ENCODE results near the gene BHLHE23.

BHLHE23 gene

DNA sequence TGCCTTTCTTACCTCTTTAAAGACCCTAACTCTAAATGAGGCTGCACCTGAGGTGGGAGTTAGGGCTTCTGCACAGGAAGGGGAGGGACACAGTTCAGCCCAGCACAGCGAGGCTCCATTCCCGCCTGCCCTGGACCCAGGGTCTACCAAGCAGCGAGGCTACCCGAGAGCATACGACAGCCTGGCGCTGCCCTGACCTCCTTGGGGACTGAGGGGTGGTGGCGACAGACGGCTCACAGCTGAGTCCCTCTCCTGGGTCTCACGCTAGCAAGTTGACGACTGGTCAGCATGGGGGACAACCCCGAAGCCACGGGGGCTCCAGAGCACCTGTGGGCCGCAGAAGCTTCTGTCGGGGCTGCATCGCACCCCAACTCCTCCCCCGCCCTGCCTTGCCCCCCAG, 29.9 kb downstream of the BHLHE23 start:
- no peak overlapping the region for H2AFZ ChIP-seq (ENCODE audit: low read depth)
- no peaks in the 10 kb centered on the region for H3K36me3 ChIP-seq (ENCODE audit: insufficient read depth)
- peak overlapping the region; percentile 36; the same call in 1 of the 2 replicates for H3K4me2 ChIP-seq
- peaks cover 95% of the 10 kb centered on the region for H3K27me3 ChIP-seq (ENCODE audit: insufficient read depth, low read depth)
- no peaks in the 10 kb centered on the region for H3K79me2 ChIP-seq (ENCODE audit: insufficient read depth, low read depth)
- H3K4me3 ChIP-seq (IDR thresholded peaks at IDR 0.05; ENCODE audit: insufficient read depth, low read depth, low read length): no peak overlapping the region
- no peaks in the 10 kb centered on the region for H4K20me1 ChIP-seq (ENCODE audit: insufficient read depth)
- peaks cover 13% of the 10 kb centered on the region for H3K4me1 ChIP-seq (ENCODE audit: low read depth, poor library complexity, severe bottlenecking)
- no peak overlapping the region for H3K27ac ChIP-seq
- TF ChIP-seq, protein P1, sequence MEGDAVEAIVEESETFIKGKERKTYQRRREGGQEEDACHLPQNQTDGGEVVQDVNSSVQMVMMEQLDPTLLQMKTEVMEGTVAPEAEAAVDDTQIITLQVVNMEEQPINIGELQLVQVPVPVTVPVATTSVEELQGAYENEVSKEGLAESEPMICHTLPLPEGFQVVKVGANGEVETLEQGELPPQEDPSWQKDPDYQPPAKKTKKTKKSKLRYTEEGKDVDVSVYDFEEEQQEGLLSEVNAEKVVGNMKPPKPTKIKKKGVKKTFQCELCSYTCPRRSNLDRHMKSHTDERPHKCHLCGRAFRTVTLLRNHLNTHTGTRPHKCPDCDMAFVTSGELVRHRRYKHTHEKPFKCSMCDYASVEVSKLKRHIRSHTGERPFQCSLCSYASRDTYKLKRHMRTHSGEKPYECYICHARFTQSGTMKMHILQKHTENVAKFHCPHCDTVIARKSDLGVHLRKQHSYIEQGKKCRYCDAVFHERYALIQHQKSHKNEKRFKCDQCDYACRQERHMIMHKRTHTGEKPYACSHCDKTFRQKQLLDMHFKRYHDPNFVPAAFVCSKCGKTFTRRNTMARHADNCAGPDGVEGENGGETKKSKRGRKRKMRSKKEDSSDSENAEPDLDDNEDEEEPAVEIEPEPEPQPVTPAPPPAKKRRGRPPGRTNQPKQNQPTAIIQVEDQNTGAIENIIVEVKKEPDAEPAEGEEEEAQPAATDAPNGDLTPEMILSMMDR (conservative IDR thresholded peaks at IDR 0.05; ENCODE audit: low read depth, low read length): no peak
- no peak overlapping the region for H3K9ac ChIP-seq

DNA sequence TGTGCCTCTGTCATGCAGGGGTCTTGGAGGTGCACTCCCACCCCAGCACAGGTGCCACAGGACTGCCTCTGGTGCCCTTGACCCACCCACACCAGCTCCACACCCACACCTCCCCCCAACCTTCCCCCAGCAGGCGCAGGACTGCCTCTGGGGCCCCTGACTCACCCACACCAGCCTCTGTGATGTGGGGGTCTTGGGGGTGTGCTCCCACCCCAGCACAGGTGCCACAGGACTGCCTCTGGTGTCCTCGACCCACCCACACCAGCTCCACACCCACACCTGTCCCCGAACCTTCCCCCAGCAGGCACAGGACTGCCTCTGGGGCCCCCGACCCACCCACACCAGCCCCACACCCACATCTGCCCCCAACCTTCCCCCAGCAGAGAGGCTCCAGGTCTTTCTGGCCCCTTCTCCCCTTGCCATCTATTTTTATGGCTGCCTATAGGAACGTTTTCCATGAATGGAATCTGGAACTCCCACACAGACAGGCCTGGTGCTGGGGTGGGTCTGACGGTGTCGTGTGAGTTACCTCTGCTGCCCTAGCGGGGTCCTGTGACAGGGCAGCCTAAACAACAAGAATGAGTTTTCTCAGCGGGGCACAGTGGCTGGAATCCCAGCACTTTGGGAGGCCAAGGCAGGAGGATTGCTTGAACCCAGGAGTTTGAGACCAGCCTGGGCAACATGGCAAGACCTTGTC, 30.8 kb downstream of the BHLHE23 start:
- Histone ChIP-seq H2AFZ (ENCODE audit: low read depth) (no peak overlapping the region), H3K4me3 (IDR thresholded peaks at IDR 0.05; ENCODE audit: insufficient read depth, low read depth, low read length) (no peak overlapping the region), H3K79me2 (ENCODE audit: insufficient read depth, low read depth) (no peaks in the 10 kb centered on the region), H4K20me1 (ENCODE audit: insufficient read depth) (no peaks in the 10 kb centered on the region), H3K4me1 (ENCODE audit: low read depth, poor library complexity, severe bottlenecking) (peaks cover 13% of the 10 kb centered on the region), H3K4me2 (no peak overlapping the region), H3K27me3 (ENCODE audit: insufficient read depth, low read depth) (peaks cover 97% of the 10 kb centered on the region), H3K9ac (no peak overlapping the region), H3K36me3 (ENCODE audit: insufficient read depth) (no peaks in the 10 kb centered on the region), H3K27ac (no peak overlapping the region)
- TF ChIP-seq, protein P1 (conservative IDR thresholded peaks at IDR 0.05; ENCODE audit: low read depth, low read length): no peak

DNA sequence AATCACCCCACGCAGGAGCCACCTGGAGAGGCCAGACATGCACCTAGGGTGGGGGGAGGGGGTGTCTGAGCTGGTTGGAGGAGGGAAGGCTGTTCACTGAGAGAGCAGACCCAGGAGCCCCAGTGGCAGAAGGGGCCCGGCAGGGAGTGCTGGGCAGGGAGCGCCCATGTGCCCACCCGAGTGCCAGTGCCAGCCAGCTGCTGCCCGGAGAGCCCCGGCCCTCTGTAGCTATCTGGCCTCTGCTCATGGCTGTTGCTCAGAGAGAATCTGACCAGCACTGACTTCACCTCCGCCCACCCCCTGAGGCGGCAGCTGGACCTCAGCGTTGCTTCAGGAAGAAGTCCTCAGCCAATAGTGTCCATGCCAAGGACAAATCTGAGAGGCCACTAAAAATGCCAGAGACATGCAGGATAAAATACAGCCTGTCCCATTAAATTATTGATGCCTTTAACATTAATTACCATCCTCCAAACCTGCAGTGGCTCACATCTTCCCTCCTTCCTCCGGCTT, 31.5 kb downstream of the BHLHE23 start:
- Histone ChIP-seq H3K4me2 (no peak overlapping the region), H3K36me3 (ENCODE audit: insufficient read depth) (no peaks in the 10 kb centered on the region), H3K4me3 (IDR thresholded peaks at IDR 0.05; ENCODE audit: insufficient read depth, low read depth, low read length) (no peak overlapping the region), H2AFZ (ENCODE audit: low read depth) (no peak overlapping the region), H3K79me2 (ENCODE audit: insufficient read depth, low read depth) (no peaks in the 10 kb centered on the region), H4K20me1 (ENCODE audit: insufficient read depth) (no peaks in the 10 kb centered on the region), H3K4me1 (ENCODE audit: low read depth, poor library complexity, severe bottlenecking) (peaks cover 13% of the 10 kb centered on the region), H3K27ac (no peak overlapping the region), H3K27me3 (ENCODE audit: insufficient read depth, low read depth) (peaks cover 97% of the 10 kb centered on the region), H3K9ac (no peak overlapping the region)
- TF ChIP-seq, protein P1 (conservative IDR thresholded peaks at IDR 0.05; ENCODE audit: low read depth, low read length): no peak

DNA sequence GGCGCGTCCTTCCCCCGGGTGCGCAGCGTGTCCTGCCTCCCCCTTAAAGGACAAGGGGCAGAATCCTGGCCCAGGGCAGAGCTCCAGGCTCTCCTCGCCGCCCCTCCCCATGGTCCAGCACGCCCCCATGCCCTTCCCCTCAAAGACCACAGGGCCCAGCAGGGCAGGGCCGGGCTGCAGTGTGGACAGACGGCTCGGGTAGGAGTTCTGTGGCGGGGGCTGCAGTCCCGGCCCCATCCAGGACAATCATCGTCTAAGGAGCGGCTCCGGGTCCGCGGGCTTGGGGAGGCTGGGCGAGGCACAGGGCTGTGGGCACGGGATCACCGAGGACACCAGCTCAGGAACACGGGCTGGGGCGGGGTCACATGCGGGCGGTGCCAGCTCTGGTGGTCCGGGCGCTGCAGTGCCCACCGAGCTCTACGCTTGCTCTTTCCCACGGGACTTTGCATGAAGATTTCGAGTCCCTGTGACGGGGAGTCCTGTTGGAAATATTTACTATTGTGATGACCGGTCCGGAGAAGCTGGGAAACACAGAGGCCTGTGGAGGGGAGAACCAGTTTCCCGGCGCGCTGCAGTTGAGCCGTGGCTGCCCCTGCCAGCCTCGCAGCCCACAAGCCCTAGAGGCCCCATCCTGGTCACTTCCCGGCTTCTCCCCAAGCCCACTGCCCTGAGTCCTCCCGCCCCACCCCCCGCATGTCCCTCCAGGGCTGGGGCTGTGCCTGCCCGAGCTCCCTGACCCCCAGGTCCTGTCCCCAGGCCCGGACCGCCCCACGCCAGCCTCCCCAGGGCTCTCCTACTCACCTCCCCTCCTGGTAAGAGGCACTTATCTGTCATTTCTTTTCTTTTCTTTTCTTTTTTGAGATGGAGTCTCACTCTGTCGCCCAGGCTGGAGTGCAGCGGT, 33.7 kb downstream of the BHLHE23 start:
- no peak overlapping the region for H3K4me3 ChIP-seq (IDR thresholded peaks at IDR 0.05; ENCODE audit: insufficient read depth, low read depth, low read length)

More for the DNA sequence above, 33.7 kb downstream of the BHLHE23 start:
- H4K20me1 ChIP-seq (ENCODE audit: insufficient read depth): no peaks in the 10 kb centered on the region
- H3K27me3 ChIP-seq (ENCODE audit: insufficient read depth, low read depth): peaks cover 97% of the 10 kb centered on the region
- no peaks in the 10 kb centered on the region for H3K79me2 ChIP-seq (ENCODE audit: insufficient read depth, low read depth)
- no peaks in the 10 kb centered on the region for H3K36me3 ChIP-seq (ENCODE audit: insufficient read depth)
- no peak overlapping the region for H3K9ac ChIP-seq
- no peak overlapping the region for H3K27ac ChIP-seq
- TF ChIP-seq, protein P1 (conservative IDR thresholded peaks at IDR 0.05; ENCODE audit: low read depth, low read length): no peak
- peak overlapping the region; percentile 20; the same call in 1 of the 2 replicates for H3K4me2 ChIP-seq
- H3K4me1 ChIP-seq (ENCODE audit: low read depth, poor library complexity, severe bottlenecking): peaks cover 13% of the 10 kb centered on the region
- peak overlapping the region; percentile 34; the same call in 1 of the 2 replicates for H2AFZ ChIP-seq (ENCODE audit: low read depth)

All from KMS-11 (cell line).